Adrenal gland (tissue), 5 donors: Measurements from ENCODE around the gene WWOX.

Experiments
- CTCF ChIP-seq, 6 experiments: fragments of 450-650 bp in 4 of 6; fragments of 200-600 bp in 2 of 6; sonication (generic) in 1 of 6; IDR thresholded peaks; 1 replicate in 5 of 6; 2 replicates in 1 of 6; pipeline versions ENCODE4 v1.5.1 to v1.8.0; 2016 to 2021; ENCODE audit warnings: antibody characterized with exemption in 6 of 6, mild to moderate bottlenecking in 2 of 6, moderate library complexity in 1 of 6
- POLR2A ChIP-seq, 2 donors: fragments of 450-650 bp; IDR thresholded peaks; one replicate each; pipeline ENCODE4 v1.6.1; 2017; ENCODE audit warnings: antibody characterized with exemption in 2 of 2, mild to moderate bottlenecking in 2 of 2, moderate library complexity in 1 of 2
- donor health status: DM: no; HTN: no; CAD: no.

GRCh38 chr16:78599271-78599670 lies 499.8 kb downstream of the WWOX start:
- TF ChIP-seq CTCF (IDR thresholded peaks at IDR 0.05) (no peak), POLR2A (IDR thresholded peaks at IDR 0.05) (no peak)
